ENCODE measurements around the gene URAD. TPM values are rescaled to one million over a fixed set of nuclear protein-coding genes. Genes with fewer than 3 reads are reported as not detected.

The URAD gene
- total RNA-seq, 2 donors from 2014 or later, result not detected

- DNase-seq (ENCODE audit: low spot score), result no peak
- no peak for TF ChIP-seq CTCF (IDR thresholded peaks at IDR 0.05)
- ATAC-seq (ENCODE audit: insufficient number of reproducible peaks, low FRiP score, low read depth), result no peak
- Histone ChIP-seq H3K4me3 (no peak overlapping the region), H3K4me1 (ENCODE audit: control insufficient read depth in 1 of 2, low read depth in 2 of 2) (no peaks in the 10 kb centered on the region), H3K27me3 (replicated peaks; ENCODE audit: insufficient read depth) (no peaks in the 10 kb centered on the region), H3K9me3 (no peaks in the 10 kb centered on the region), H3K27ac (no peak overlapping the region), H3K36me3 (no peaks in the 10 kb centered on the region)
Observed at GRCh38 chr13:28031896-28032288, 43.4 kb upstream of the URAD start.

GRCh38 chr13:28031220-28031895, 42.9 kb upstream of the URAD start:
- no peaks in the 10 kb centered on the region for H3K27me3 ChIP-seq (replicated peaks; ENCODE audit: insufficient read depth)
- no peak for DNase-seq (ENCODE audit: low spot score)
- no peak for TF ChIP-seq CTCF (IDR thresholded peaks at IDR 0.05)
- no peak overlapping the region for H3K27ac ChIP-seq
- no peaks in the 10 kb centered on the region for H3K36me3 ChIP-seq
- H3K9me3 ChIP-seq, result no peaks in the 10 kb centered on the region
- no peak for ATAC-seq (ENCODE audit: insufficient number of reproducible peaks, low FRiP score, low read depth)
- H3K4me3 ChIP-seq, result no peak overlapping the region
- H3K4me1 ChIP-seq (ENCODE audit: control insufficient read depth in 1 of 2, low read depth in 2 of 2), result no peaks in the 10 kb centered on the region

- Histone ChIP-seq H3K36me3 (no peaks in the 10 kb centered on the region), H3K27me3 (replicated peaks; ENCODE audit: insufficient read depth) (no peaks in the 10 kb centered on the region), H3K9me3 (no peaks in the 10 kb centered on the region), H3K27ac (no peak overlapping the region), H3K4me1 (ENCODE audit: control insufficient read depth in 1 of 2, low read depth in 2 of 2) (no peaks in the 10 kb centered on the region), H3K4me3 (no peak overlapping the region)
- ATAC-seq (ENCODE audit: insufficient number of reproducible peaks, low FRiP score, low read depth) (no peak), DNase-seq (ENCODE audit: low spot score) (no peak)
- no peak for TF ChIP-seq CTCF (IDR thresholded peaks at IDR 0.05)
Observed at GRCh38 chr13:28027607-28028364, 39.3 kb upstream of the URAD start.

- H3K27me3 ChIP-seq (replicated peaks; ENCODE audit: insufficient read depth), result no peaks in the 10 kb centered on the region
- H3K27ac ChIP-seq, result no peak overlapping the region
- no peak for TF ChIP-seq CTCF (IDR thresholded peaks at IDR 0.05)
- H3K4me3 ChIP-seq, result no peak overlapping the region
- no peaks in the 10 kb centered on the region for H3K4me1 ChIP-seq (ENCODE audit: control insufficient read depth in 1 of 2, low read depth in 2 of 2)
- DNase-seq (ENCODE audit: low spot score) (no peak), ATAC-seq (ENCODE audit: insufficient number of reproducible peaks, low FRiP score, low read depth) (no peak)
- H3K36me3 ChIP-seq, result no peaks in the 10 kb centered on the region
- H3K9me3 ChIP-seq, result no peaks in the 10 kb centered on the region
Observed at GRCh38 chr13:28027071-28027470, 38.6 kb upstream of the URAD start.

GRCh38 chr13:28026508-28026907, 38.0 kb upstream of the URAD start:
- DNase-seq (ENCODE audit: low spot score), result no peak
- Histone ChIP-seq H3K36me3 (no peaks in the 10 kb centered on the region), H3K9me3 (no peaks in the 10 kb centered on the region), H3K27ac (no peak overlapping the region), H3K4me1 (ENCODE audit: control insufficient read depth in 1 of 2, low read depth in 2 of 2) (no peaks in the 10 kb centered on the region), H3K4me3 (no peak overlapping the region), H3K27me3 (replicated peaks; ENCODE audit: insufficient read depth) (no peaks in the 10 kb centered on the region)
- no peak for TF ChIP-seq CTCF (IDR thresholded peaks at IDR 0.05)
- ATAC-seq (ENCODE audit: insufficient number of reproducible peaks, low FRiP score, low read depth), result no peak
